SK-N-SH treated with all-trans-retinoic acid at 6 μM for 48 hours (cell line): Measurements from ENCODE around the gene PAMR1.

Source experiments
- SNAI2 ChIP-seq: fragments of 250-450 bp; sonication (Bioruptor Pico); IDR thresholded peaks from 2 replicates; pipeline ENCODE4 v1.5.0; 2020; ENCODE audit warnings: mild to moderate bottlenecking, moderate library complexity
- ZNF8 ChIP-seq: fragments of 450-650 bp; formaldehyde crosslinking; IDR thresholded peaks from 2 replicates; pipeline ENCODE4 v1.5.0; 2020; ENCODE audit warnings: mild to moderate bottlenecking, moderate library complexity
- TF ChIP-seq, protein P1 (sequence below): fragments of 250-450 bp; sonication (Bioruptor Pico); IDR thresholded peaks from 2 replicates; pipeline ENCODE4 v1.5.1; 2021; ENCODE audit warnings: mild to moderate bottlenecking, moderate library complexity

DNA sequence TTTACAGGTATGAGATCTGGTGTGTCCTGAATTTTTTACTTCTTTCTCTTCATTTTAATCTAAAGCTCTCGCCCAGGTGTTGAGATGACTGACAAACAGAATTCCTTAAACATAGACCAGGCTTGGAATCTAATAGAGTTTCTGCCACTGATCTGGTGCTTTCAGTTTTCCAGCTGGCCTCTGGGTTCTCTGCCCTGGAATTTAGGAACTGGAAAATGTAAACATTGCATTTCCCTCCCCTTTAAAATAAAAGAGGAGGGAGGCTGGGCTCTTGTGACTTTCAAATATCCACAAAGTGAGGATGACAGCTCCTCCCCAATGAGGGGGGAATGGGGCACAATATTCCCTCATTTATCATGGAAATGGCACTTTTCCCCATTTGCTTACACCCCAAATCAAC is 5.0 kb downstream of the PAMR1 start:
- TF ChIP-seq ZNF8 (CRISPR knock-in tag), result no peak
- no peak for TF ChIP-seq SNAI2 (CRISPR knock-in tag)
- TF ChIP-seq, protein P1, sequence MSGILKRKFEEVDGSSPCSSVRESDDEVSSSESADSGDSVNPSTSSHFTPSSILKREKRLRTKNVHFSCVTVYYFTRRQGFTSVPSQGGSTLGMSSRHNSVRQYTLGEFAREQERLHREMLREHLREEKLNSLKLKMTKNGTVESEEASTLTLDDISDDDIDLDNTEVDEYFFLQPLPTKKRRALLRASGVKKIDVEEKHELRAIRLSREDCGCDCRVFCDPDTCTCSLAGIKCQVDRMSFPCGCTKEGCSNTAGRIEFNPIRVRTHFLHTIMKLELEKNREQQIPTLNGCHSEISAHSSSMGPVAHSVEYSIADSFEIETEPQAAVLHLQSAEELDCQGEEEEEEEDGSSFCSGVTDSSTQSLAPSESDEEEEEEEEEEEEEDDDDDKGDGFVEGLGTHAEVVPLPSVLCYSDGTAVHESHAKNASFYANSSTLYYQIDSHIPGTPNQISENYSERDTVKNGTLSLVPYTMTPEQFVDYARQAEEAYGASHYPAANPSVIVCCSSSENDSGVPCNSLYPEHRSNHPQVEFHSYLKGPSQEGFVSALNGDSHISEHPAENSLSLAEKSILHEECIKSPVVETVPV, result no peak
